Fibroblast of lung (primary cell): ENCODE measurements around the gene ZBTB7C. TPM values are rescaled to one million over a fixed set of nuclear protein-coding genes. Genes with fewer than 3 reads are reported as not detected.

ENCODE experiments used
- DNase-seq, 2 donors: peaks; one replicate each; pipeline versions ENCODE4 v3.0.0 to v3.0.0-alpha.2; 2010; ENCODE audit warnings: low read depth in 2 of 2
- H2AFZ ChIP-seq: 2 replicates; pipeline ENCODE4 v1.5.1; 2012; ENCODE audit warnings: low read length, control low read depth, inconsistent platforms
- H3K27ac ChIP-seq: 2 replicates; pipeline ENCODE4 v1.5.1; 2011; ENCODE audit warnings: low read length, control low read depth; ENCODE audit not compliant: insufficient read depth
- H3K27me3 ChIP-seq: 2 replicates; pipeline ENCODE4 v1.5.1; 2011; ENCODE audit warnings: mild to moderate bottlenecking, low read length; ENCODE audit not compliant: control insufficient read depth, insufficient read depth
- H3K36me3 ChIP-seq: 2 replicates; pipeline ENCODE4 v1.5.1; 2011; ENCODE audit warnings: low read length; ENCODE audit not compliant: control insufficient read depth, insufficient read depth
- H3K4me1 ChIP-seq: 2 replicates; pipeline ENCODE4 v1.5.1; 2011; ENCODE audit warnings: low read length; ENCODE audit not compliant: control insufficient read depth, insufficient read depth; ENCODE audit errors: extremely low read depth
- H3K4me2 ChIP-seq: 2 replicates; pipeline ENCODE4 v1.5.1; 2011; ENCODE audit warnings: low read length, control low read depth; ENCODE audit not compliant: insufficient read depth; ENCODE audit errors: extremely low read depth
- H3K4me3 ChIP-seq, 4 experiments: fragments of 200-600 bp in 1 of 4; sonication (generic) in 1 of 4; replicated peaks in 1 of 4; 2 replicates each; pipeline ENCODE4 v1.5.1; 2011 to 2016; ENCODE audit warnings: low read length in 4 of 4, low read depth in 3 of 4, mild to moderate bottlenecking in 3 of 4, control low read depth in 2 of 4, inconsistent platforms in 1 of 4, mixed read lengths in 1 of 4; ENCODE audit not compliant: insufficient read depth in 1 of 4; ENCODE audit errors: control extremely low read depth in 1 of 4
- H3K79me2 ChIP-seq: 2 replicates; pipeline ENCODE4 v1.5.1; 2012; ENCODE audit warnings: mild to moderate bottlenecking, low read length, inconsistent platforms; ENCODE audit not compliant: control insufficient read depth, insufficient read depth
- H3K9ac ChIP-seq: 2 replicates; pipeline ENCODE4 v1.5.1; 2011; ENCODE audit warnings: mild to moderate bottlenecking, low read length, control low read depth; ENCODE audit not compliant: insufficient read depth
- H3K9me3 ChIP-seq: 2 replicates; pipeline ENCODE4 v1.5.1; 2012; ENCODE audit warnings: low read depth, low read length; ENCODE audit not compliant: control insufficient read depth, insufficient read depth
- H4K20me1 ChIP-seq: 2 replicates; pipeline ENCODE4 v1.5.1; 2011; ENCODE audit warnings: low read length; ENCODE audit not compliant: control insufficient read depth, insufficient read depth; ENCODE audit errors: extremely low read depth
- CTCF ChIP-seq, 2 donors: IDR thresholded peaks in 1 of 2; conservative IDR thresholded peaks in 1 of 2; 1 replicate in 1 of 2; 2 replicates in 1 of 2; pipeline ENCODE4 v1.5.1; 2011 to 2012; ENCODE audit warnings: low read length in 2 of 2, control low read depth in 1 of 2, inconsistent platforms in 1 of 2, low read depth in 1 of 2, mild to moderate bottlenecking in 1 of 2
- EZH2 ChIP-seq: IDR thresholded peaks from 2 replicates; pipeline ENCODE4 v1.5.1; 2012; ENCODE audit warnings: low read length, control low read depth, mild to moderate bottlenecking; ENCODE audit errors: missing control alignments
- polyA plus RNA-seq, 2 donors: library from polyadenylated mRNA; depleted of rRNA in 1 of 2; stranded (reverse) in 1 of 2; unstranded in 1 of 2; fragments of >200 nt; gene quantifications; 2 replicates each; pipeline ENCODE4 v1.2.1, GENCODE V29; 2011 to 2012; ENCODE audit warnings: missing spikeins in 1 of 2
- total RNA-seq: library from RNA; depleted of rRNA; stranded (reverse); fragments of >200 nt; gene quantifications from 2 replicates; pipeline ENCODE4 v1.2.1, GENCODE V29; 2014

Gene ZBTB7C
- total and polyA plus RNA-seq, 2 donors (not counting 1 experiment from before 2014, with no cell fraction given) = 0.19 to 0.33 TPM

- Histone ChIP-seq H3K4me1 (no peaks in the 10 kb centered on the region), H3K9ac (no peak overlapping the region), H2AFZ (no peak overlapping the region), H3K27me3 (no peaks in the 10 kb centered on the region), H3K27ac (no peak overlapping the region), H3K79me2 (no peaks in the 10 kb centered on the region), H3K4me2 (no peak overlapping the region), H3K36me3 (no peaks in the 10 kb centered on the region), H3K4me3 (no peak overlapping the region), H3K9me3 (no peaks in the 10 kb centered on the region), H4K20me1 (no peaks in the 10 kb centered on the region)
- TF ChIP-seq EZH2 (no peak), CTCF (conservative IDR thresholded peaks at IDR 0.05 in 1 of 2, IDR thresholded peaks at IDR 0.05 in 1 of 2; ENCODE audit: low read depth in 1 of 2, low read length in 2 of 2) (no peak)
- DNase-seq = no peak
Observed at GRCh38 chr18:48076461-48076860, 332.7 kb downstream of the ZBTB7C start.

GRCh38 chr18:48075707-48076093 is 333.5 kb downstream of the ZBTB7C start:
- H2AFZ ChIP-seq = no peak overlapping the region
- no peaks in the 10 kb centered on the region for H3K36me3 ChIP-seq
- H3K9me3 ChIP-seq = no peaks in the 10 kb centered on the region
- H3K4me3 ChIP-seq = no peak overlapping the region
- TF ChIP-seq EZH2 (no peak), CTCF (conservative IDR thresholded peaks at IDR 0.05 in 1 of 2, IDR thresholded peaks at IDR 0.05 in 1 of 2; ENCODE audit: low read depth in 1 of 2, low read length in 2 of 2) (no peak)
- H3K27ac ChIP-seq = no peak overlapping the region
- no peak for DNase-seq
- no peaks in the 10 kb centered on the region for H3K79me2 ChIP-seq
- H3K4me2 ChIP-seq = no peak overlapping the region
- no peaks in the 10 kb centered on the region for H3K27me3 ChIP-seq
- no peak overlapping the region for H3K9ac ChIP-seq
- no peaks in the 10 kb centered on the region for H4K20me1 ChIP-seq
- no peaks in the 10 kb centered on the region for H3K4me1 ChIP-seq

- no peaks in the 10 kb centered on the region for H3K9me3 ChIP-seq
- H3K9ac ChIP-seq = no peak overlapping the region
- no peaks in the 10 kb centered on the region for H3K4me1 ChIP-seq
- no peak overlapping the region for H3K4me2 ChIP-seq
- no peak for DNase-seq
- H3K27ac ChIP-seq = no peak overlapping the region
- no peak overlapping the region for H3K4me3 ChIP-seq
- H4K20me1 ChIP-seq = no peaks in the 10 kb centered on the region
- peaks cover 4% of the 10 kb centered on the region for H3K27me3 ChIP-seq
- no peaks in the 10 kb centered on the region for H3K36me3 ChIP-seq
- no peaks in the 10 kb centered on the region for H3K79me2 ChIP-seq
- H2AFZ ChIP-seq = no peak overlapping the region
- TF ChIP-seq EZH2 = no peak
- no peak for TF ChIP-seq CTCF (conservative IDR thresholded peaks at IDR 0.05 in 1 of 2, IDR thresholded peaks at IDR 0.05 in 1 of 2; ENCODE audit: low read depth in 1 of 2, low read length in 2 of 2)
Observed at GRCh38 chr18:48074929-48075706, 334.1 kb downstream of the ZBTB7C start.
